ENCODE measurements around the gene DRICH1. TPM values are rescaled to one million over a fixed set of nuclear protein-coding genes. Genes with fewer than 3 reads are reported as not detected.
A peak's percentile ranks its signal among the peaks of the same experiment; 100 is the strongest.

DRICH1 gene
- total and polyA plus RNA-seq, 2 donors: 0.24 to 1.4 TPM

DNA sequence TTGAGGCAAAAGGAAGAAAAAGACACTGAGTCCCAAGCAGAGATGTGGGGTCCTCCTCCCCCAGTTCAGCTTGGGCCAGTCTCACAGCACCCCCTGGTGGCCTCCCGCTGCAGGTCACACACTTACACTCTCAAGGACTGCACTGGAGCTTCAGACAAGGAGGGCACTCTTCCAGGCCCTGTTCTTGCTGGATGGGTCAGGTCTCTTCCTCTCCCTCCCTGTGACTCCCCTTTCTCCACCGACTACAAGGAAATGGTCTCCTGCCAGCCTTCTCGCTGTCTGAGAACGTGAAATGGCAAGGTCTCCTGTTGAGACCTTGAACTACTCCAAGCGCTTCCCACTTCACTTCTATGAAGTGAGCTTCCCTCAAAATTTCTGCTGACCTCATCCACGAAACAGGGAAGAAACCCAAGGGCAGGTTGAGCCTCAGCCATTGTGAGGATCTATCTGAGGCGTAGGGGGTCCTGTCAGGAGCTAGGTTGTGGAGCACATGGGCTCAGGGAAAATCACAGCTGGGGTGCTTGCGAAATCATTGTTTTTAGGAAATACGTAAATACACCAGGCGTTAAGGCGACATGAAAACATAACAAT, 40.8 kb downstream of the DRICH1 start:
- Histone ChIP-seq H3K36me3 (ENCODE audit: control insufficient read depth in 2 of 2, insufficient read depth in 2 of 2, low read length in 1 of 2) (no peaks in the 10 kb centered on the region), H3K4me3 (ENCODE audit: low read length in 2 of 2) (no peak overlapping the region), H3K9me3 (ENCODE audit: control insufficient read depth in 2 of 2, insufficient read depth in 1 of 2, low read length in 1 of 2) (no peaks in the 10 kb centered on the region), H3K27me3 (ENCODE audit: control insufficient read depth in 2 of 2, insufficient read depth in 1 of 2, low read length in 1 of 2) (no peaks in the 10 kb centered on the region), H3K4me1 (ENCODE audit: control insufficient read depth in 2 of 2, insufficient read depth in 2 of 2, low read length in 2 of 2) (peaks cover 0 to 4% of the 10 kb centered on the region in 2 donors), H3K27ac (ENCODE audit: low read depth in 1 of 2, low read length in 1 of 2) (no peak overlapping the region)
- WGBS: 53% methylated on average over 11 of the region's 11 CpGs
- DNase-seq (ENCODE audit: low read depth in 6 of 9, low spot score in 9 of 9): peak; percentile 22 to 80 (median 40)

DNA sequence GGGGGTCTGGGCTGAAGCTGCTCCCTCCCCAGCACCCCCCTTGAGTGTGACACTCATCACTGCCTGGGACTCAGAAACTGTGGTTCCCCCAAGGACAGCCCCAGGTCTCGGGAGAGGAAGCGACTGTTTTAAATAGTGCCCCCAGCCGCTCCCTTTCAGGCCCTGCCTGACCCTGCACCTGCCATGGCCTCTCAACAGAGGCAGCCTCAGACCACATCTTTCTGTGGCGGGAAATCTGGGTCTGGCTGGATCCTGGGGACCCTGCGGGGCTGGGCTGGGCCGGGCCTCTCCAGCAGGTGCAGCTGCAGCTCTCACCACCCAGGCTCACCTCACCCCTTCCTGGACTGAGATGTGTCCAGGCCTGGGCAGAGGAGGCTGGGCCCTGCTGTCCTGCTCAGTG, 48.3 kb downstream of the DRICH1 start:
- Histone ChIP-seq H3K27ac (ENCODE audit: low read depth in 1 of 2, low read length in 1 of 2) (no peak overlapping the region), H3K4me1 (ENCODE audit: control insufficient read depth in 2 of 2, insufficient read depth in 2 of 2, low read length in 2 of 2) (peaks cover 14 to 33% of the 10 kb centered on the region in 2 donors), H3K9me3 (ENCODE audit: control insufficient read depth in 2 of 2, insufficient read depth in 1 of 2, low read length in 1 of 2) (no peaks in the 10 kb centered on the region), H3K36me3 (ENCODE audit: control insufficient read depth in 2 of 2, insufficient read depth in 2 of 2, low read length in 1 of 2) (no peaks in the 10 kb centered on the region), H3K4me3 (ENCODE audit: low read length in 2 of 2) (no peak overlapping the region), H3K27me3 (ENCODE audit: control insufficient read depth in 2 of 2, insufficient read depth in 1 of 2, low read length in 1 of 2) (no peaks in the 10 kb centered on the region)
- 12% methylated on average over 6 of the region's 6 CpGs for WGBS
- DNase-seq (ENCODE audit: low read depth in 6 of 9, low spot score in 9 of 9): peak in 1 of 9 donors; percentile 34

DNA sequence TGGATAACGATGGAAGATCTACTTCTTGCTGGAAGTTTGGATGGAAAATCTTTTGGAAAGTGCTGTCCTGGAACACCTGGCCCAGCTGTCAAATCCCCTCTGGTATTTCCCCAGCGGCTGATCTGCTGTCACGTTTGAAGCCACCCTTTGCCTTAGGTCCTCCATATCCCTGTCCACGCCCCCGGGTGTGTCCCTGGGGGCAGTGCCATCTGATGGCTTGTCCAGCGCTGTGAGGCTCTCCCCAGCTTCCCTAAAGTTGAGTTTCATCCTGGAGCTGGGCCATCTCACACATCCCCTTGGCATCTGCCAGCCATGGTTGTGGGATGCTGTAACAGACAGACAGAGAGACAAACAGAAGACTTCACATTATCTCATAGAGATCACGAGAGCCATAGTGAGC, 49.0 kb downstream of the DRICH1 start:
- DNase-seq (ENCODE audit: low read depth in 6 of 9, low spot score in 9 of 9): no peak
- Histone ChIP-seq H3K4me1 (ENCODE audit: control insufficient read depth in 2 of 2, insufficient read depth in 2 of 2, low read length in 2 of 2) (peaks cover 14 to 35% of the 10 kb centered on the region in 2 donors), H3K4me3 (ENCODE audit: low read length in 2 of 2) (no peak overlapping the region), H3K36me3 (ENCODE audit: control insufficient read depth in 2 of 2, insufficient read depth in 2 of 2, low read length in 1 of 2) (no peaks in the 10 kb centered on the region), H3K27ac (ENCODE audit: low read depth in 1 of 2, low read length in 1 of 2) (no peak overlapping the region), H3K27me3 (ENCODE audit: control insufficient read depth in 2 of 2, insufficient read depth in 1 of 2, low read length in 1 of 2) (no peaks in the 10 kb centered on the region), H3K9me3 (ENCODE audit: control insufficient read depth in 2 of 2, insufficient read depth in 1 of 2, low read length in 1 of 2) (no peaks in the 10 kb centered on the region)
- 56% methylated on average over 7 of the region's 7 CpGs for WGBS

DNA sequence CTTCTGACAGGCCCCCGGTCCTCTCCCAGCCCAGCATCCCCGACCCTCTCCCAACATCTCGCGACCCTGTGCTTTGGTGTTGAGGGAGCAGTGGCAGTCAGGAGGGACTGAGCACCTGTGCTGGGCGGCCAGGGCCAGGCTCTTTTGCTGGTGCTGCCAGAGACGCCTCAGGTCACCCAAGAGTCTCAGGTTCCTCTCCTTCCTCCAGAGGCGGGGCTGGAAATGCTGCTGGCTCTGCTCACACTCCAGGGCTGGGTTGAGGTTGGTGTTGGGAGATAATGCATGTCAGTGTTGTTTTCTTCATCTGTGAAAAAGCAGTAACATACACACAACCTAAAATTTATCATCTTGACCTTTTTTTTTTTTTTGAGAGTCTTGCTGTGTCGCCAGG, 50.9 kb downstream of the DRICH1 start:
- WGBS: 20% methylated on average over 8 of the region's 8 CpGs
- Histone ChIP-seq H3K36me3 (ENCODE audit: control insufficient read depth in 2 of 2, insufficient read depth in 2 of 2, low read length in 1 of 2) (no peaks in the 10 kb centered on the region), H3K4me3 (ENCODE audit: low read length in 2 of 2) (no peak overlapping the region), H3K27ac (ENCODE audit: low read depth in 1 of 2, low read length in 1 of 2) (peak overlapping the region in 1 of 2 donors; percentile 43), H3K9me3 (ENCODE audit: control insufficient read depth in 2 of 2, insufficient read depth in 1 of 2, low read length in 1 of 2) (no peaks in the 10 kb centered on the region), H3K4me1 (ENCODE audit: control insufficient read depth in 2 of 2, insufficient read depth in 2 of 2, low read length in 2 of 2) (peaks cover 14 to 35% of the 10 kb centered on the region in 2 donors), H3K27me3 (ENCODE audit: control insufficient read depth in 2 of 2, insufficient read depth in 1 of 2, low read length in 1 of 2) (no peaks in the 10 kb centered on the region)
- DNase-seq (ENCODE audit: low read depth in 6 of 9, low spot score in 9 of 9): no peak

DNA sequence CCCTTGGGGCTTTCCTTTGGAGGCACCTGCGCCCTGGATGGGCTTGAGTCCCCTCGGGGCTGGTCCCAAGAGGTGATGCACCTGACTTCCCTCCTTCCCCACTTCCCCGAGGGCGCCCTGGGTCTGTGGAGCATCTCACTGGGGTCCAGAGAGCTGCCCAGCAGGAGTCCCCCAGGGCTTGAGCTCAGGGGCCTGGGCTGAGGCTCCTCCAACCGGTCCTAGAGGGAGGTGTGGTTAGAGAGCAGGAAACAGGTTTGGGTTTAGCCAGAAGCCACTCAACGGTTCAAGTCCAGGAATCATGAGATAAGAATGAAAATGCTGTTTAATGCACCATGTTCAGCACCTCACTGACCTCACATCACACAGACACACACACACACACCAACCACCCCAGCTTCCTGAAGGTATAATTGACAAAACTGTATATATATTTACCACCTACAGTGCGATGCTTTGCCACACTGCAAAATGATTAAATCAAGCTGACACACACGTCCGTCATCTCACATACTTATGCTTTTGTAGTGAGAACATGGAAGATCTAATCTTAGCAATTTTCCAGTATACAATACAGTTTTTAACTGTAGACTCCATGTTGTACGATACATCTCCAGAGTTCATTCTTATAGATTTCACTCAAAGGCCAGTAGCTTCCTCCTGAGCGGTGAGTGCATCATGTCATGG, 51.4 kb downstream of the DRICH1 start:
- H3K9me3 ChIP-seq (ENCODE audit: control insufficient read depth in 2 of 2, insufficient read depth in 1 of 2, low read length in 1 of 2): no peaks in the 10 kb centered on the region
- 11% methylated on average over 11 of the region's 11 CpGs for WGBS
- no peak overlapping the region for H3K4me3 ChIP-seq (ENCODE audit: low read length in 2 of 2)
- peak in 1 of 9 donors; percentile 34 for DNase-seq (ENCODE audit: low read depth in 6 of 9, low spot score in 9 of 9)
- peaks cover 14 to 35% of the 10 kb centered on the region in 2 donors for H3K4me1 ChIP-seq (ENCODE audit: control insufficient read depth in 2 of 2, insufficient read depth in 2 of 2, low read length in 2 of 2)
- H3K27ac ChIP-seq (ENCODE audit: low read depth in 1 of 2, low read length in 1 of 2): peak overlapping the region in 1 of 2 donors; percentile 43
- H3K27me3 ChIP-seq (ENCODE audit: control insufficient read depth in 2 of 2, insufficient read depth in 1 of 2, low read length in 1 of 2): no peaks in the 10 kb centered on the region
- H3K36me3 ChIP-seq (ENCODE audit: control insufficient read depth in 2 of 2, insufficient read depth in 2 of 2, low read length in 1 of 2): no peaks in the 10 kb centered on the region

DNA sequence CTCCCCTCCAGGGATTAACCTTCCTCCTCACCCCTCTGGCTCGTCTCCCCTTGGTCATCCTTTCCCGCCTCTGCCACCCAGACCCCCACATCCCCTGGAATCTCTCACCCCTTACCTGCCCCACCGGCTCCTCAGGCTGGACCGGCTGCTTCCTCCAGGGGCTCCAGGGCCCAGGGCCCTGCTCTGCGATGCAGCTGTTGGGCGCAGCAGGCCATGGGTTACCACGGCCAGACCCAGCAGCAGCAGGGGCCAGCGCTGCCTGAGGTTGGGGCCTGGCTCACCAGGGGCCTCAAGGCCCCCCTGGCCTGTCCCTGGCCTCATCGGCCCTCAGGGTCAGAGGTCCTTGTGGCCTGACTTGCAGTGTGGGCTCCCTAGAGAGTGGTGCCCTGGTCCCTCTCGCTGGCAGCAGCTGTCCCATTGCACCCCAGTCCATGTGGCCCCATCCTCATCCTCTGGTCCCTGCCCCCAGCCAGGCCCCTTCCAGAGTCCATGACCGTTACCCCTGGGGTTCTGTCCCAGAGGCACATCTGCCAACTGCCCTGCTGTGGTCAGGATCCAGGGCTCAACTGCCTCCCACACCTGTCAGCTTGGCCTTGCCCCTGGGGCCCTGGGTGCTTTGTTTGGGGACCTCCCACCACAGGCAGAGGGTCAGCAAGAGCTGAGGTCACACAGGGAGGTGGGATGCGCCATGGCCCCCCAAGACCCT, 52.1 kb downstream of the DRICH1 start, which contains the start of gene IGLL1:
Gene IGLL1, minus strand, starts transcription at position 421 of the 706 bp plus-strand sequence. Its CDS starts 100 bp downstream, at position 321.
- H3K27ac ChIP-seq (ENCODE audit: low read depth in 1 of 2, low read length in 1 of 2): peak within 1 kb of the TSS in 1 of 2 donors; percentile 43
- DNase-seq (ENCODE audit: low read depth in 6 of 9, low spot score in 9 of 9): peak in 1 of 9 donors; percentile 26
- H3K4me3 ChIP-seq (ENCODE audit: low read length in 2 of 2): peak within 1 kb of the TSS in 1 of 2 donors; percentile 22
- peaks cover 14 to 35% of the 10 kb centered on the region in 2 donors for H3K4me1 ChIP-seq (ENCODE audit: control insufficient read depth in 2 of 2, insufficient read depth in 2 of 2, low read length in 2 of 2)
- WGBS: 18% methylated on average over 12 of the region's 12 CpGs
- no peaks in the 10 kb centered on the region for H3K36me3 ChIP-seq (ENCODE audit: control insufficient read depth in 2 of 2, insufficient read depth in 2 of 2, low read length in 1 of 2)
- H3K9me3 ChIP-seq (ENCODE audit: control insufficient read depth in 2 of 2, insufficient read depth in 1 of 2, low read length in 1 of 2): no peaks in the 10 kb centered on the region
- no peaks in the 10 kb centered on the region for H3K27me3 ChIP-seq (ENCODE audit: control insufficient read depth in 2 of 2, insufficient read depth in 1 of 2, low read length in 1 of 2)

DNA sequence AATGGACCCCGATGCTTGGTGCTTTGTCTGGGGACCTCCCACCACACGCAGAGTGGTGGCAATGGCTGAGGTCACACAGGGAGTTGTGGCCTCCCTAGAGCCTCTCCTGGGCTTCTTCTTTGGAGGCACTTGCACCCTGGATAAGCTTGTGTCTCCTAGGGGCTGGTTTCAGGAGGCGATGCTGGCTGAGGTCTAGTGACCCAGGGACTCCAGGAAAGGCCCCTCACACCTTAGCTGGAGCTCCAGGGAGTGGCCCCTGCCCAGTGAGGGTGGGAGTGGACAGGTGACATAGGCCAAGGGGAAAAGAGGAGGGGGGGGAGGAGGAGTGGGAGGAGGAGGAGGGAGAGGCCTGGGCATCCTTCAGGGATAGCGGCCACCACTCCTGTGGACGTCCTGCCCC, 52.8 kb downstream of the DRICH1 start:
- Histone ChIP-seq H3K27ac (ENCODE audit: low read depth in 1 of 2, low read length in 1 of 2) (no peak overlapping the region), H3K36me3 (ENCODE audit: control insufficient read depth in 2 of 2, insufficient read depth in 2 of 2, low read length in 1 of 2) (no peaks in the 10 kb centered on the region), H3K9me3 (ENCODE audit: control insufficient read depth in 2 of 2, insufficient read depth in 1 of 2, low read length in 1 of 2) (no peaks in the 10 kb centered on the region), H3K27me3 (ENCODE audit: control insufficient read depth in 2 of 2, insufficient read depth in 1 of 2, low read length in 1 of 2) (no peaks in the 10 kb centered on the region), H3K4me3 (ENCODE audit: low read length in 2 of 2) (peak overlapping the region in 1 of 2 donors; percentile 9), H3K4me1 (ENCODE audit: control insufficient read depth in 2 of 2, insufficient read depth in 2 of 2, low read length in 2 of 2) (peaks cover 14 to 35% of the 10 kb centered on the region in 2 donors)
- DNase-seq (ENCODE audit: low read depth in 6 of 9, low spot score in 9 of 9): no peak
- 25% methylated on average over 5 of the region's 5 CpGs for WGBS

DNA sequence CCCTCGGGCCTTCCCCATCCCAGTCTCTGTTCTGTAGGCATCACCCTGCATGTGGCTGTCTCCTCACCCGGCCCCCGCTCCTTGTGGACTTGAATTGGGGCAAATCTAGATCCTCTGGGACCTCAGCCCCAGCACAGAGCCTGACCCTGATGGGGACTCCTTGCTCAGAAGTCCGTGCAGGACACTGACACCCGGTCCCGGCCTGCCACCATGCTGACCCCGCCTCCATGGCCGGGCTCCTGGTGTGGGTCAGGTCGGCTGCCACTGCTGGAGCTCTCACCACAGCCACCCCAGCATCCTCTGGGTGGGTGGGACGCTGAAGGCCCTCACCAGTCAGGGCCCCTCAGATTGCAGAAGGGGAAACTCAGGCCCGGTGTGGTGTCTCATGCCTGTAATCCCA, 53.8 kb downstream of the DRICH1 start:
- 17% methylated on average over 11 of the region's 11 CpGs for WGBS
- no peaks in the 10 kb centered on the region for H3K36me3 ChIP-seq (ENCODE audit: control insufficient read depth in 2 of 2, insufficient read depth in 2 of 2, low read length in 1 of 2)
- H3K9me3 ChIP-seq (ENCODE audit: control insufficient read depth in 2 of 2, insufficient read depth in 1 of 2, low read length in 1 of 2): no peaks in the 10 kb centered on the region
- no peak overlapping the region for H3K4me3 ChIP-seq (ENCODE audit: low read length in 2 of 2)
- no peak overlapping the region for H3K27ac ChIP-seq (ENCODE audit: low read depth in 1 of 2, low read length in 1 of 2)
- no peak for DNase-seq (ENCODE audit: low read depth in 6 of 9, low spot score in 9 of 9)
- H3K4me1 ChIP-seq (ENCODE audit: control insufficient read depth in 2 of 2, insufficient read depth in 2 of 2, low read length in 2 of 2): peaks cover 10 to 26% of the 10 kb centered on the region in 2 donors
- H3K27me3 ChIP-seq (ENCODE audit: control insufficient read depth in 2 of 2, insufficient read depth in 1 of 2, low read length in 1 of 2): no peaks in the 10 kb centered on the region

DNA sequence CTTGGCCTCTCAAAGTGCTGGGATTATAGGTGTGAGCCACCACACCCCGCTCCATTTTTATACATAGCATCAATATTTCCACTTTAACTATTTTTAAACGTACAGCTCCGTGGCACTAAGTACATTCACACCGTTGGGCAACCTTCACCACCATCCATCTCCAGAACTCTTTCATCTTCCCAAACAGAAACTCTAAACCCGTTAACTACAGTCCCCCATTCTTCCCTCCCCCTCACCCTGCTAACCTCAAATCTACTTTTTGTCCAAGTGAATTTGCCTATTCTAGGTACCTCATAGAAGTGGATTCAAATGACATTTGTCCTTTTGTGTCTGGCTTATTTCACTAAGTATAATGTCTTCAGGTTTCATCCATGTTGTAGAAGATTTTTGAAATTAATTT, 55.4 kb downstream of the DRICH1 start:
- H3K27ac ChIP-seq (ENCODE audit: low read depth in 1 of 2, low read length in 1 of 2): no peak overlapping the region
- no peaks in the 10 kb centered on the region for H3K27me3 ChIP-seq (ENCODE audit: control insufficient read depth in 2 of 2, insufficient read depth in 1 of 2, low read length in 1 of 2)
- H3K4me3 ChIP-seq (ENCODE audit: low read length in 2 of 2): no peak overlapping the region
- H3K9me3 ChIP-seq (ENCODE audit: control insufficient read depth in 2 of 2, insufficient read depth in 1 of 2, low read length in 1 of 2): no peaks in the 10 kb centered on the region
- 16% methylated on average over 5 of the region's 5 CpGs for whole genome bisulfite sequencing
- H3K4me1 ChIP-seq (ENCODE audit: control insufficient read depth in 2 of 2, insufficient read depth in 2 of 2, low read length in 2 of 2): peaks cover 10 to 21% of the 10 kb centered on the region in 2 donors
- no peak for DNase-seq (ENCODE audit: low read depth in 6 of 9, low spot score in 9 of 9)
- H3K36me3 ChIP-seq (ENCODE audit: control insufficient read depth in 2 of 2, insufficient read depth in 2 of 2, low read length in 1 of 2): no peaks in the 10 kb centered on the region
